AG04450 (cell line): ENCODE data around the gene GMPR2. TPM values are rescaled to one million over a fixed set of nuclear protein-coding genes. Genes with fewer than 3 reads are reported as not detected.

ENCODE experiments used
- CTCF ChIA-PET: fragments of 300-600, 350-600 bp; formaldehyde crosslinking; extraction: SDS; loops from one replicate; lab custom pipeline; 2022; ENCODE audit warnings: antibody characterized with exemption, inconsistent platforms; lab: Charles Lee
- POLR2A ChIA-PET: fragments of 350-600 bp; formaldehyde crosslinking; extraction: SDS; loops from one replicate; lab custom pipeline; 2021; ENCODE audit warnings: antibody characterized with exemption, inconsistent platforms; lab: Yijun Ruan, JAX
- DNase-seq: peaks from one replicate; pipeline ENCODE4 v3.0.0-alpha.2; 2011; ENCODE audit warnings: low read depth, low spot score
- H3K27ac ChIP-seq: one replicate; pipeline ENCODE4 v1.5.1; 2012; ENCODE audit warnings: low read depth, low read length, control low read depth
- H3K27me3 ChIP-seq: one replicate; pipeline ENCODE4 v1.6.0; 2012; ENCODE audit warnings: low read length; ENCODE audit not compliant: control insufficient read depth, insufficient read depth
- H3K4me3 ChIP-seq: 2 replicates; pipeline ENCODE4 v1.5.1; 2011; ENCODE audit warnings: mild to moderate bottlenecking, low read depth, low read length, control low read depth
- H3K9me3 ChIP-seq: 2 replicates; pipeline ENCODE4 v1.5.1; 2012; ENCODE audit warnings: low read length; ENCODE audit not compliant: control insufficient read depth, insufficient read depth
- CTCF ChIP-seq: IDR thresholded peaks from 2 replicates; pipeline ENCODE4 v1.5.1; 2011; ENCODE audit warnings: low read depth, low read length, control low read depth, inconsistent platforms
- polyA plus RNA-seq: library from polyadenylated mRNA; depleted of rRNA; stranded (reverse); fragments of >200 nt; gene quantifications from 2 replicates; pipeline ENCODE4 v1.2.3, GENCODE V29; 2011

GMPR2 gene
- polyA plus RNA-seq, 1 experiment = 89.2 TPM

- no peak for DNase-seq
- Histone ChIP-seq H3K9me3 (no peaks in the 10 kb centered on the region; the same call in 1 of the 2 replicates), H3K27ac (no peak overlapping the region), H3K27me3 (no peaks in the 10 kb centered on the region), H3K4me3 (no peak overlapping the region)
- TF ChIP-seq CTCF = no peak
- ChIA-PET POLR2A (interaction anchor here (0.6 to 1.0 kb wide), 2 partner anchors 10 kb away, joined by 3 read pairs; partner anchors contain the start of gene TM9SF1), CTCF (interaction anchor here (0.9 to 2.6 kb wide), 2 partner anchors 25 to 111 kb away, joined by 5 to 10 read pairs; partner anchors contain the start of gene IRF9)
These were observed 47.0 kb upstream of the GMPR2 start for GRCh38 chr14:24185741-24186140.

- no peak overlapping the region for H3K4me3 ChIP-seq
- POLR2A ChIA-PET = interaction anchor here (1.2 kb wide), 1 partner anchor 9 kb away, joined by 4 read pairs; the partner anchor contains the start of gene TM9SF1
These were observed 45.7 kb upstream of the GMPR2 start for GRCh38 chr14:24186831-24187538.

GRCh38 chr14:24187539-24187915 lies 45.2 kb upstream of the GMPR2 start:
- ChIA-PET CTCF (interaction anchor here (1.5 to 2.7 kb wide), 2 partner anchors 27 to 109 kb away, joined by 5 to 10 read pairs; partner anchors contain the start of gene IRF9), POLR2A (interaction anchor here (1.2 kb wide), 1 partner anchor 8 kb away, joined by 4 read pairs; the partner anchor contains the start of gene TM9SF1)
- peak overlapping the region; percentile 85 for H3K4me3 ChIP-seq
- no peak for DNase-seq
- TF ChIP-seq CTCF = no peak
- no peak overlapping the region for H3K27ac ChIP-seq
- no peaks in the 10 kb centered on the region; the same call in 1 of the 2 replicates for H3K9me3 ChIP-seq
- no peaks in the 10 kb centered on the region for H3K27me3 ChIP-seq

More at GRCh38 chr14:24186831-24187538, 45.7 kb upstream of the GMPR2 start:
- CTCF ChIA-PET = interaction anchor here (1.5 to 2.7 kb wide), 2 partner anchors 26 to 110 kb away, joined by 5 to 10 read pairs; partner anchors contain the start of gene IRF9
- Histone ChIP-seq H3K27ac (no peak overlapping the region), H3K9me3 (no peaks in the 10 kb centered on the region; the same call in 1 of the 2 replicates), H3K27me3 (no peaks in the 10 kb centered on the region)
- TF ChIP-seq CTCF = no peak
- DNase-seq = no peak

GRCh38 chr14:24188251-24189058 lies 44.3 kb upstream of the GMPR2 start, which contains the start of gene IPO4:
TSS of gene IPO4 (minus strand) at chr14:24188816. CDS start at chr14:24188787, 29 bp downstream.
- Histone ChIP-seq H3K9me3 (no peaks in the 10 kb centered on the region; the same call in 1 of the 2 replicates), H3K27ac (peak within 1 kb of the TSS; percentile 77), H3K27me3 (no peaks in the 10 kb centered on the region), H3K4me3 (peak within 1 kb of the TSS; percentile 85)
- ChIA-PET POLR2A (interaction anchor here (0.8 to 1.5 kb wide), 4 partner anchors 7 to 178 kb away, joined by 3 to 9 read pairs (median 4); partner anchors contain the start of genes CHMP4A and TM9SF1), CTCF (interaction anchor here (0.6 to 2.7 kb wide), 2 partner anchors 28 to 46 kb away, joined by 3 to 10 read pairs; partner anchors contain the start of gene IRF9)
- peak; percentile 94 for DNase-seq
- no peak for TF ChIP-seq CTCF
